Measurements from ENCODE around the gene DDI1.

- no peak for TF ChIP-seq CTCF (IDR thresholded peaks at IDR 0.05; ENCODE audit: insufficient read depth, low read depth, low read length)
- TF ChIP-seq EZH2 (IDR thresholded peaks at IDR 0.05; ENCODE audit: insufficient read depth, low read length): no peak
Measured at GRCh38 chr11:104058680-104059079, 22.2 kb downstream of the DDI1 start.

Data from astrocyte (in vitro differentiated cells and primary cell).